Glutamatergic neuron (in vitro differentiated cells): ENCODE data around the gene SIL1. TPM values are rescaled to one million over a fixed set of nuclear protein-coding genes. Genes with fewer than 3 reads are reported as not detected.

ENCODE experiments used
- DNase-seq: peaks from one replicate; pipeline ENCODE4 v3.0.0; 2022
- H3K27ac Mint-ChIP-seq: one replicate; pipeline ENCODE4 v1.8.0; 2020; ENCODE audit warnings: mild to moderate bottlenecking, mixed read lengths, inconsistent platforms; ENCODE audit not compliant: unreplicated experiment
- H3K27me3 Mint-ChIP-seq: one replicate; pipeline ENCODE4 v1.8.0; 2020; ENCODE audit warnings: mild to moderate bottlenecking, moderate library complexity, mixed read lengths, inconsistent platforms; ENCODE audit not compliant: unreplicated experiment
- H3K36me3 Mint-ChIP-seq: one replicate; pipeline ENCODE4 v1.8.0; 2020; ENCODE audit warnings: mild to moderate bottlenecking, mixed read lengths, inconsistent platforms; ENCODE audit not compliant: unreplicated experiment
- H3K4me1 Mint-ChIP-seq: one replicate; pipeline ENCODE4 v1.8.0; 2020; ENCODE audit warnings: mild to moderate bottlenecking, low read depth, mixed read lengths, inconsistent platforms; ENCODE audit not compliant: unreplicated experiment
- H3K4me3 Mint-ChIP-seq: one replicate; pipeline ENCODE4 v1.8.0; 2020; ENCODE audit warnings: mild to moderate bottlenecking, mixed read lengths, inconsistent platforms; ENCODE audit not compliant: unreplicated experiment
- H3K9me3 Mint-ChIP-seq: one replicate; pipeline ENCODE4 v1.8.0; 2020; ENCODE audit warnings: mild to moderate bottlenecking, moderate library complexity, mixed read lengths, inconsistent platforms; ENCODE audit not compliant: unreplicated experiment
- CTCF ChIP-seq: fragments of 200-600 bp; sonication (generic); IDR thresholded peaks from one replicate; pipeline ENCODE4 v1.5.0; 2021; ENCODE audit not compliant: partially characterized antibody, unreplicated experiment
- total RNA-seq: library from RNA; stranded (reverse); fragmentation: NEBNext Ultra II Directional; extraction: Animal tissue kit (Norgen Biotek cat#: 25700); gene quantifications from one replicate; pipeline ENCODE4 v1.2.1, GENCODE V29; 2021; ENCODE audit not compliant: unreplicated experiment

Gene SIL1
- total RNA-seq, 1 donor from 2014 or later, result 15.9 TPM

DNA sequence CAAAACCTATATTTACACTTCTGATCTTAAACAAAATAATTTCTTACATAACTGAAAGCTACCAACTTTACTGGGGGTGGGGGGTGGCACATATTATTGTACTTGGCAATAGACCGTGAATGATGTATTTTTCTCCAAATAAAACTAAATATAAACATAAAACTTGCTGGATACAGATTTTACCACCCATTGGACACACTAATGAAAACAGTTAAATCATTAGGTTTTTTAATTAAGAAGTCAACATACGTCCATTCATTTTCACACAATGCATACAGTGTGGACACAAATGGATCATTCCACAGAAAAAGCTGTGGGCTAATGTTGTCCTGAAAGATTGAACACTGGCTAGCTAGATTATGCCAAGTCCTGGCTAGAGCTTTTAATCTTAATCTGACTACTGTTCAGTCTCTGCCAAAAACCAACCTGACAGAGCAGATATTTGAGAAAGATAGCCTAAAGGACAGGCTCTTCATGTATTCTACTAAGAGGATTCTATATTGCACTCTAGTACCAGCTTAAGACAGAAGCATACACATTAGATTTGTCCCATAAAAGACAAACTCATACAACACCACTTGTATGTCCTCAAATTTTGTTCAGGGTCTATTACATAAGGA, 118.1 kb downstream of the SIL1 start:
- no peak for TF ChIP-seq CTCF
- no peak overlapping the region for H3K4me3 Mint-ChIP-seq
- no peaks in the 10 kb centered on the region for H3K4me1 Mint-ChIP-seq
- no peak overlapping the region for H3K27ac Mint-ChIP-seq
- H3K36me3 Mint-ChIP-seq, result peaks cover 4% of the 10 kb centered on the region
- DNase-seq, result no peak
- peaks cover 2% of the 10 kb centered on the region for H3K27me3 Mint-ChIP-seq
- H3K9me3 Mint-ChIP-seq, result no peaks in the 10 kb centered on the region

GRCh38 chr5:139079225-139079990, 118.8 kb downstream of the SIL1 start:
- H3K27ac Mint-ChIP-seq, result no peak overlapping the region
- peaks cover 2% of the 10 kb centered on the region for H3K27me3 Mint-ChIP-seq
- no peaks in the 10 kb centered on the region for H3K4me1 Mint-ChIP-seq

DNA sequence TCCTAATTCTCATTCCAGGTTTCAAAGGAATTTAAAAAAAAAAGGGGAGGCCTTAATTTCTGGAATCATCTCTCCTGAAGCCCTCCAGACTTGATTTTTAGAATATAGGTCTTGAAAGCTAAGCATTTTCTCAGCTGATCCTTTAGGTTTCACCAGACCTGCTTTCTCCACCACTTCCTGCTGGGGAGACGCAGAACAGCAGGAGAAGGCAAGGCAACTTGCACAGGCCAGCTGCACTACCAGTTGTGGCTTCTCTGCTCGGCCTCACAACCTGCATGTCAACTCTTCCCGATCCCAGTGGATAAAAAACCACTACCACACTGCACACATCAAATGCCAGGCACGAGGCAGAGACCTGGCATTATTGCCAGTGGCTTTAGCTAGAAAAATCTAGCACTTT, 119.8 kb downstream of the SIL1 start:
- Mint-ChIP-seq H3K4me1 (no peaks in the 10 kb centered on the region), H3K27me3 (peaks cover 2% of the 10 kb centered on the region), H3K36me3 (peaks cover 4% of the 10 kb centered on the region), H3K4me3 (no peak overlapping the region), H3K27ac (no peak overlapping the region), H3K9me3 (no peaks in the 10 kb centered on the region)
- TF ChIP-seq CTCF, result no peak
- DNase-seq, result no peak

More at GRCh38 chr5:139079225-139079990, 118.8 kb downstream of the SIL1 start:
- no peaks in the 10 kb centered on the region for H3K9me3 Mint-ChIP-seq
- no peak overlapping the region for H3K4me3 Mint-ChIP-seq
- DNase-seq, result no peak
- TF ChIP-seq CTCF, result no peak
- H3K36me3 Mint-ChIP-seq, result peaks cover 4% of the 10 kb centered on the region

DNA sequence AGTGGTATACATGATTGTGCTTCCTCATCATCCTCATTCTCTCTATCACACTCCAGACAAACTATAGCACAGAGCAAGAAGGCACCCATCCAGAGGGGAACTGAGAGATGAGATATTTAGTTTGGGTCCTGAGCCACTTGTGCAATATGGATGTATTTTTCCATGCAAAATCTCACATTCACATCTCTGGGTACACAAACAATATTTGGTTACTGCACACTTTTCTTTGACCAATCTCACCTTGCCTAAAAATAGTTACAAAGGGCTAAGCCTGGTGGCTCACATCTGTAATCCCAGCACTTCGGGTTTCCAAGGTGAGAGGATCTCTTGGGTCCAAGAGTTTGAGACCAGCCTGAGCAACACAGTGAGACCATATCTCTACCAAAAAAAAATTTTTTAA, 120.3 kb downstream of the SIL1 start:
- TF ChIP-seq CTCF, result no peak
- Mint-ChIP-seq H3K4me3 (no peak overlapping the region), H3K4me1 (no peaks in the 10 kb centered on the region), H3K36me3 (peaks cover 4% of the 10 kb centered on the region), H3K27ac (no peak overlapping the region), H3K27me3 (peaks cover 2% of the 10 kb centered on the region), H3K9me3 (no peaks in the 10 kb centered on the region)
- DNase-seq, result no peak

DNA sequence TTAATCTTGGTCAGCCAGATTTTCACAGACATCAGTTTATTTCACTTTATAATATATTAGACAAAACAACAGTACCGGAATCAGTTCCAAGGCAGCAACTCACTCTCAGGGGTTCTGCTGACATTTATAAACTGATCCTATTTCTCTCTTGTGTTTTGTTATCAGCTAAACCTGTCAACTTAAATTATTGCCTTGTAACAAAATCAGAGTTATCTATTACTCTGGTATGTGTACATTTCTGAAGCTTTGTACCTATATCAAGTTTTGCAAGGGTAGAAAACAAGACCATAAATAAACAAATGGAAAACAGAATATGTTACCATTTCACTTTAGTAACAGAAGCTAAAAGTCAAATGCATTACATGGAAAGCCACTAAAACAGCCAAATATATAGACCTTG, 122.1 kb downstream of the SIL1 start:
- H3K4me3 Mint-ChIP-seq, result no peak overlapping the region
- no peak for TF ChIP-seq CTCF
- H3K9me3 Mint-ChIP-seq, result no peaks in the 10 kb centered on the region
- H3K27me3 Mint-ChIP-seq, result peaks cover 2% of the 10 kb centered on the region
- no peak for DNase-seq
- no peak overlapping the region for H3K27ac Mint-ChIP-seq
- H3K36me3 Mint-ChIP-seq, result no peaks in the 10 kb centered on the region
- H3K4me1 Mint-ChIP-seq, result no peaks in the 10 kb centered on the region
